HG03432 (cell line): Measurements from ENCODE around the gene MYO1H.

Source experiments
- ATAC-seq: cut with Tn5 transposase; IDR thresholded peaks from one replicate; pipeline ENCODE4 v1.9.1; 2021; ENCODE audit warnings: mild to moderate bottlenecking, moderate library complexity; ENCODE audit not compliant: unreplicated experiment

MYO1H gene

GRCh38 chr12:109447482-109447881, 99.8 kb downstream of the MYO1H start:
- no peak for ATAC-seq

GRCh38 chr12:109448272-109448671, 100.6 kb downstream of the MYO1H start:
- no peak for ATAC-seq

DNA sequence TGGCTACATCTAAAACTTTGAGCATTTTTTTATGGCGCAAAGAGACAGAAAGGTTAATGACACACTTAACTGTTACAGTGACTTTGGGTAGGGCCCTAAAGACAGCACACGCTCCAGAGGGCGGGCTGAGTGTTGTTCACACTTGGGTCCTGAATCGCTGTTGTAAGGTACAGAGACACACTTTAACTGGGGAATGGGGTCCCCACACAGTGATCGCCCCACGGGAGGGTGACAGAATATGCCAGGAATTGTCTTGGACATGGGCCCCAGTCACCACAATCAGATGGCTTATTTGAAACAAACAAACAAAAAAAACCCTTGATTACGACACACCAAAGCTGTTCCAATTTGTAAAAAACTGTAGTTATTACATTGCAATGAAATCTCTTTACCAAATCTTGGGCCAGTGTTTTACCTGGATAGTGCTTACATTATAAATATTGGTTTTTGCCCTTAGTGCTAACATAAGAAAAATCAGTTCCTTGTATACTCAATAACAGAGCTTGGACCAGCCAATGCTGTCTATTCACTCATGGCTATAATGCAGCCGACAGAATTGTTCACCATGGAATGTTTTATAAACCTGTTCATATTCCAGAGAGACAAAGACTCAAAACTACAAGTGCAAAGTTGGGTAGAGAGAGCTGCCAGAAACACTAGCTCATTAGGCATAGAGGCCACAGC, 101.1 kb downstream of the MYO1H start:
- ATAC-seq = no peak

GRCh38 chr12:109449845-109450532, 102.3 kb downstream of the MYO1H start:
- ATAC-seq = no peak

DNA sequence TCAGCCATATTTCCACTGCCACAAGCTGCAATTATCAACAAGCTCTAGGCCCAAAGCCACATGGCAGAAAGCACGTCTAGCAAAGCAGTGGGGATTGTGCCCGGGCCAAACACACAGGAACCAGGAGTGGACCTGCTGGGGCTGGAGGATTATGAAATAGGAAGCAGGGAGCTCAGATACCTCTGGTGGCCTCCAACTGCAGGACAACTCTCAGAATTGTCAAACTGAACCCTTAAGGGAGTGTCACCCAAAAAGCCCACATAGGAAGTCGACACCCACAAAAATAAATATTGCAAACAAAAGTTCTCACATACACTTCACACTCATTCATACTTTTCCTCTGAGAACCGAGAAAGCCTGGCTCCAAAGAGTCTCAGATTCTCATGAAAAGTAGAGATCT, 103.3 kb downstream of the MYO1H start:
- ATAC-seq = no peak

GRCh38 chr12:109451400-109451799, 103.7 kb downstream of the MYO1H start:
- no peak for ATAC-seq

GRCh38 chr12:109452489-109452888, 104.8 kb downstream of the MYO1H start:
- no peak for ATAC-seq

DNA sequence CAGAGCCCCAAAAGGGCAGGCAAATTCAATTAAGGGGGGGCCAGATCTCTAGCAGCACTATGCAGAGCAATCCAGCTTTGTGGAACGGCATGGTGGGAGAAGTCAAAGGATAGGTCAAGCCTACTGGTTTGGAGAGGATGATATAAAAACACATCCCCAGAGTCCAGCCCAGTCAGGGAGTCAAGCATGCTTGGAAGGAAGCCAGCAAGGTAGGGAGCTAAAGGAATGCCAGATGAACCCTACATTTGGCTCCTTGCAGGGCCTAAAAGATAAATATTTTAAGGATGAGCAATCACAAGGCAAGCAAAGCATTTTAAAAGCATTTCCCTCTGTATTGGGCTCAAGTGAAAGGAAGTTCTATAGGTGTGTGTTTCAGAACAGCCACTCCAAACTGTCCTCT, 108.0 kb downstream of the MYO1H start:
- no peak for ATAC-seq

DNA sequence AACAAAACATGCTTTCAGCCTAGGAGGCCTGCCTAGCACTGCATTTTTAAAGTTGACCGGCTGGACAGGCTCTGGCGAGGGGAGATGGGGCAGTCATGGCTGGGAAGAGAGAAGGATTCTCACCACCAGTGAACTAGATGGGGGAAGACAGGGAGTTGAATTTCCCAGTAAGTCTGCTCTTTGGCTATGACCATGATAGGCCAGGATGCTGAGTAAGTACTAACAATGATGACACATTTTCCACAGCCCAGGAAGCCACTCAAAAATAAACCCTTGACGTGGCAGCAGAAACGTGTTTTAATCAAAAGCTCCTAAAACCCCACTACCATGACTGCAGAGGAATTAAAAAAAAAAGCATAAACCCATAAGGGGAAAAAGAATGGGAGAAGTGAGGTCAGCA, 110.4 kb downstream of the MYO1H start:
- ATAC-seq = no peak

DNA sequence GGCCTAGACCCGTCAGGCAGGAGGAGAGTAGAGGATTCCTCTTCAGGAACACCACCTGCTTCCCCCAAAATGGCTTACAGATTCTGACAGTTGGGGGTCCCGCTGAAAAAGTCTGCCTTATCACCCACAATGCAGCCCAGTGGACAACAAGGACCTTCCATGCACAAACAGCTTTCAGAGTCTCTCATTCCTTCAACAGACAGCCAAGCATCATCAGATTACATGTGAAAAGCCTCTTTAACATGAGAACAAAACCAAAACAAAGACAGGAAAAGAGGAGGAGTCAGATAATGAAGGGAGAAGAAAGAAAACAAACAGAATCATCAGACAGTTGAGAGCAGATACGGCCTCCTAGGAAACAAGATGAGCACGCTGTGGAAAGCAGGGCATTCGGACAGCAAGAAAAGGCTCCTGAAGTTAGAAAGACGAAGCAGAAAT, 111.1 kb downstream of the MYO1H start:
- no peak for ATAC-seq

DNA sequence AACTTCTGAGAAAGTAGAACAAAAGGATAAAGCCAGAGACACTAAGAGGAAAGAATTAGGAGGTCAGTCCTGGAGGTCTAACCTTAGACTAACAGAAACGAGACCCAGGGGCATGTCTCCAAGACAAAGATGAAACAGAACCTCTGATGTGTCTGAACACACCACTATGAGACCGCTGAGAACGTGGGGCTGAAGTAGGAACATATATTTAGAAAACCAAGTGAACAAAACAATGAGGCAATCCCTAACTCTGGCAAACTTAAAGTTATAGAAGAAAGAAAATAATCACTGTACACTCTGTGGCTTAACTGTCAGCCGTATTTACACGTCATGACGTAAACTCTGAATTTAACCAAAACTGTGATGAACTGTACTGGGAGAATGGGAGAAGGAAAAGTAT, 111.5 kb downstream of the MYO1H start:
- ATAC-seq = no peak

DNA sequence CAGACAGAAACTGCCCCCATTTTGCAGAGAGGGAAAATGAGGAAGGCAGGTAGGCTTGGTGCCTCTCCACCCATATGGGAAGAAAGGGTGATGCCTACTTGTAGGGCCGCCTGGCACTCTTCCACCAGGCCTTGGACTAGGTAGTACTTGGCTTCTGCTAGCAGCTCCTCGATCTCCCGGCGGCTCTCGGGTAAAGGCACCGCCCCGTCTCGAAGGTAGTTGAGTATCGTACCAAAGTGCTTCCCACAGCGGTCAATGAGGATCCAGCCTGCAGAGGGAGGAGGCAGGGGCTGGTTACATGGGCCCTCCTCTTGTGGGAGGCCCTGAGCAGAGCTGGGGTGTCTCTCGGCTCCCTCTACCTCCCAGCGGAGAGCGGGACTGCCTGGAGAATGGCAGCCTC, 112.8 kb downstream of the MYO1H start:
- ATAC-seq = no peak

GRCh38 chr12:109461049-109461845, 113.5 kb downstream of the MYO1H start:
- ATAC-seq = no peak

DNA sequence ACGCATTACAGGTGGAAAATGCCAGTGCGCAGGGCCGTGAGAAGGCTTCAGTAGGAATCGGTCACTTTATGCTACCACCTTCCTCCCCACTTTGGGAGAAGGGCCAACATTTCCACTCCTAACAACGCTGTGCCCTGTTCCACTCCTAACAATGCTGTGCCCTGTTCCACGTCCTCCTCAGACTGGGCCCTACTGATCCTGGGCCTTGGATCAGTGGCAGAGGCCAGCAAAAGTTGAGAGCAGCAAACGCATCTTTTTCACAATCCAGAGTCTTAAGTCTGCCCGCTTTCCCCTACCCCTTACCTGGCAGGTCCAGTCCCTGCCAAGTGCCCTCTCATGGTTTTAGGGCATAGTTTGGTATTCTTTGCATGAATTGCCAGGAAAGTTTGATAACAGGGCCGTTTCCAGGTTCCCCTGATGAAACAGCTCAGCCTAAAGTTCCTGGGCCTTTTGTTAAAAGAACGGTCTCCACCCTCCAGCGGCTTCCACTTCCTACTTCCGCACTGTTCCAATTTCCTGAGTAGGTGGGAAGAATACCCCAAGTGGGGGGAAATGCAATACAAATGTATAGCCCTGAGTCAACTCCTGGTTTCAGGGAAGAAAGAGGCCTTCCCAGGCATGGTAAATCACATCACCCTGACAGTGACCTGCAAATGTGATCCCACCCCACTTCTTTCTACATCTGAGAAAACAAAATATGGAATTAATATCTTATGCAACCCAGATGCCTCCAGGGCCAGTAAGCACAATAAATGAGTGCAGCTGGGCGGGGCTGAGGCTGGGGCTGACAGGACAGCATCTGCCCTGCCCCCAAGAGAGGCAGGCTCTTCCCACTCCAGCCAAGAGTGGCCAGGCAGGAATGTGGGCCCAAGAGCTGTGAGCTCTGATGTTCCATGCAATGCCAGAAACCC, 114.4 kb downstream of the MYO1H start:
- no peak for ATAC-seq

- ATAC-seq = no peak
Observed at GRCh38 chr12:109462868-109463692, 115.4 kb downstream of the MYO1H start.

DNA sequence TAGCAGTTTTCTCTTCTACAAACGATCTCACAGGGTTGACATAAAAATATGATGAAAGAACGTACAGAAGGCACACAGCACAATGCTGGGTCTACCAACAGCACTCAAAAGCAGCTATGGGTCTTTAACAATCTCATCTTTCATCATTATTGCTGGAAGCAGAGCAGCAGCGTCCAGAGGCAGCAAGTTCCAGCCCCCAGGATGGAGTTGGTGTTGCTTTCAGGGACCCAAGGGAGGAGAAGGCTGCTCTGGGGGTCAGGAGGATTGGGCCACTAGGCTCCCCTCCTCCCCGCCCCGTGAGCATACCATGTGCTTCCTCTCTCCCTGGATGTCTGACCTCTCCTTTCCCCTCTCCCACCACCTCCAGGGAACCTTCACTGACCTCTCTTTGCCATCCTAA, 116.1 kb downstream of the MYO1H start:
- no peak for ATAC-seq

GRCh38 chr12:109464642-109465351, 117.1 kb downstream of the MYO1H start:
- ATAC-seq = no peak

DNA sequence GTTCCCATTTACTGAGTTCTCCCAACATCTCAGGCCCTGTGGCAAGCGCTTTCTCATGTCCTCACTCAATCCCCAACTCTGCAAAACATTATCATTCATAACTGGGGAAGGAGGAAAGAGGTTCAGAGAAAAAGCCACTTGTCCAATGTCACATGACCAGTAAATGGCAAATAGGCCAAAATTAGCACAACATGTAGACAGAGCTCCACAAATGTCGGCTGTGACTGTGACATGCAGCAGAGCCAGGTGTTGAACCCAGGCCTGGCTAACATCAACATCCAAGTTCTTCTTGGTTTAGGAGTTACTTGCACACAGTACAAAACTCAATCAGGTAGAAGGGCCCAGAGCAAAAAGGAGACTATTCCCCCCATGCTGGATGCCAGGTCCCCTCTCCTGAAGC, 118.6 kb downstream of the MYO1H start:
- ATAC-seq = no peak

DNA sequence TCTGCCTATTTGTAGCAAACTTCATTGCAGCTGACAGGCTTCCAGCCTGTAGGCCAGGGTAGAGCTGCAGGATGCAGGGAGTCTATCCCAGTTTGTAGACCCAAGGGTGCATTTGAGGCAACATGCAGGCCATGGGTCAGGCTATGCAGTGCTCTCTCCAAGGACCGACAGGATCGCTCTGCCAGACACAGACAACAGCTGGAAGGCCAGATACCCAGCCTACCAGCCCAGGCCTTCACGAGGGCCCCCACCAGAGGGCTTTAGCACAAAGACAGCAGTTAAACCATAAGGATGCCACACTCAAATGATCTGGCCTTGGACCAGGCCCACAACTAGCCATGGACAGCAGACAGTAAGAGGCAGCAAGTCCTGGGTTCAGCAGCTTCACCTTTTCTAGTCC, 119.1 kb downstream of the MYO1H start:
- no peak for ATAC-seq
